GM12878 (cell line): ENCODE data around the gene STPG3.

Experiments
- BCL3 ChIP-seq: IDR thresholded peaks from 2 replicates; pipeline ENCODE4 v1.6.1; 2011; ENCODE audit warnings: borderline replicate concordance, low read depth, mild to moderate bottlenecking, moderate library complexity, low read length; ENCODE audit not compliant: insufficient read depth, poor library complexity, severe bottlenecking
- CBFB ChIP-seq: IDR thresholded peaks from 2 replicates; pipeline ENCODE4 v1.6.1; 2016; ENCODE audit warnings: antibody characterized with exemption, low read depth
- CTCF ChIP-seq, 3 experiments: IDR thresholded peaks in 2 of 3; conservative IDR thresholded peaks in 1 of 3; 2 replicates each; pipeline ENCODE4 v1.5.1; 2011; ENCODE audit warnings: low read depth in 3 of 3, low read length in 3 of 3, mild to moderate bottlenecking in 3 of 3, control low read depth in 2 of 3, moderate library complexity in 2 of 3, inconsistent platforms in 1 of 3, mixed read lengths in 1 of 3; ENCODE audit not compliant: control insufficient read depth in 2 of 3, insufficient read depth in 1 of 3; ENCODE audit errors: extremely low read depth in 1 of 3
- ELK1 ChIP-seq: IDR thresholded peaks from 2 replicates; pipeline ENCODE4 v1.6.1; 2012; ENCODE audit warnings: low read depth, low read length, improper control_type of control experiment
- REST ChIP-seq: IDR thresholded peaks from 2 replicates; pipeline ENCODE4 v1.6.1; 2012; ENCODE audit warnings: mild to moderate bottlenecking, low read depth, low read length
- USF2 ChIP-seq: IDR thresholded peaks from 2 replicates; pipeline ENCODE4 v1.6.1; 2011; ENCODE audit warnings: low read depth, low read length, improper control_type of control experiment, borderline replicate concordance

GRCh38 chr9:137252555-137253506 lies 1.7 kb downstream of the STPG3 start:
- TF ChIP-seq CBFB (no peak), REST (no peak), CTCF (IDR thresholded peaks at IDR 0.05 in 2 of 3, conservative IDR thresholded peaks at IDR 0.05 in 1 of 3; ENCODE audit: control insufficient read depth in 2 of 3, extremely low read depth in 1 of 3, insufficient read depth in 1 of 3, low read depth in 3 of 3, low read length in 3 of 3) (no peak), BCL3 (no peak), USF2 (no peak), ELK1 (no peak)
